ENCODE results near the gene MCTP2.

The MCTP2 gene

GRCh38 chr15:94360251-94360685 is 128.9 kb downstream of the MCTP2 start:
- peaks cover 28% of the 10 kb centered on the region for H3K36me3 Mint-ChIP-seq (ENCODE audit: insufficient read depth)
- H3K4me1 Mint-ChIP-seq: no peaks in the 10 kb centered on the region
- no peak for DNase-seq (ENCODE audit: low spot score in 2 of 2)
- H3K27ac Mint-ChIP-seq (ENCODE audit: low read depth): no peak overlapping the region
- no peak for ATAC-seq (replicated peaks; ENCODE audit: extremely low read depth, poor library complexity, severe bottlenecking)
- H3K9me3 Mint-ChIP-seq: no peaks in the 10 kb centered on the region
- no peak overlapping the region for H3K4me3 Mint-ChIP-seq
- H3K27me3 Mint-ChIP-seq: no peaks in the 10 kb centered on the region

GRCh38 chr15:94362385-94363092 is 131.2 kb downstream of the MCTP2 start:
- Mint-ChIP-seq H3K36me3 (ENCODE audit: insufficient read depth) (peaks cover 29% of the 10 kb centered on the region), H3K9me3 (no peaks in the 10 kb centered on the region), H3K4me3 (no peak overlapping the region), H3K4me1 (no peaks in the 10 kb centered on the region), H3K27me3 (no peaks in the 10 kb centered on the region), H3K27ac (ENCODE audit: low read depth) (no peak overlapping the region)
- no peak for DNase-seq (ENCODE audit: low spot score in 2 of 2)
- no peak for ATAC-seq (replicated peaks; ENCODE audit: extremely low read depth, poor library complexity, severe bottlenecking)

DNA sequence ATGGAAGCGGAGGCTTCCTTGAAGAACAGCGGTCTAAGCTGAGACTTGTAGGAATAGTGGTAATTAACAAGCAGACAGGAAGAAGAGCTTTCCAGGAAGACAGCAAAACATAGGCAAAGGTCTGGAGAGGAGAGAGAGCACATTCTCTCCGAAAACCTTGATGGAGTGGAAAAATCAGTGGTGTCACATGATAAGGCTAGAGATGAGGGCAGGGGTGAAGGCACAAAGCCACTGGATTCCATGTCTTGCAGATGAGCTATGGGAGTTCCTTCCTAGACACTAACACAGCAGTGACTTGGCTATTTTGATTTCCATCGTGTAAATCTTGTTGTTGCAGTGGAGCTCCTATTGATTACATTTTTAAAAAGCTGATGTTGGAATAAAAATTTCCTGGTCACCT is 132.0 kb downstream of the MCTP2 start:
- Mint-ChIP-seq H3K36me3 (ENCODE audit: insufficient read depth) (peaks cover 28% of the 10 kb centered on the region), H3K27ac (ENCODE audit: low read depth) (no peak overlapping the region)

DNA sequence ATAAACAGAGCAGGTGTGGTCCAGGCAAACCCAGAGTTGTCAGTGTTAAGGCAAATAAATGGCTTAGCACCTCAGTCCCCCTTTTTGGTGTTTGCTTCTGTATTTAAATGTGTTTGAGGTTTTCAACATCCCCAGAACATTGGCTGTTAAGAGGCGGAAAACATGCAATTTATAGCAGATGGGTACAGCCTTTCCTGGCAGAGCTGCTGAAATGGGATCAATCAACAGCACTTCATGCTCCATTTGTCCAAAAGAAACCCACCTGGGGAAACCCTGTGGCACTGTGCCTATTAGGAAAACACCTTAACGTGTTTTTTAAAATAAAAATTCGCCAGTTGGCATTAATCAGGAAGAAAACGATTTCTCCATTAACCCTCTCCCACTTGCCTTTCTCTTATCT is 135.4 kb downstream of the MCTP2 start:
- no peaks in the 10 kb centered on the region for H3K4me1 Mint-ChIP-seq
- no peak overlapping the region for H3K4me3 Mint-ChIP-seq
- H3K36me3 Mint-ChIP-seq (ENCODE audit: insufficient read depth): peaks cover 40% of the 10 kb centered on the region
- DNase-seq (ENCODE audit: low spot score in 2 of 2): no peak
- H3K27ac Mint-ChIP-seq (ENCODE audit: low read depth): no peak overlapping the region
- no peaks in the 10 kb centered on the region for H3K27me3 Mint-ChIP-seq
- no peaks in the 10 kb centered on the region for H3K9me3 Mint-ChIP-seq
- ATAC-seq (replicated peaks; ENCODE audit: extremely low read depth, poor library complexity, severe bottlenecking): no peak

More for the DNA sequence above, 132.0 kb downstream of the MCTP2 start:
- Mint-ChIP-seq H3K9me3 (no peaks in the 10 kb centered on the region), H3K4me3 (no peak overlapping the region), H3K4me1 (no peaks in the 10 kb centered on the region), H3K27me3 (no peaks in the 10 kb centered on the region)
- DNase-seq (ENCODE audit: low spot score in 2 of 2) (no peak), ATAC-seq (replicated peaks; ENCODE audit: extremely low read depth, poor library complexity, severe bottlenecking) (no peak)

DNA sequence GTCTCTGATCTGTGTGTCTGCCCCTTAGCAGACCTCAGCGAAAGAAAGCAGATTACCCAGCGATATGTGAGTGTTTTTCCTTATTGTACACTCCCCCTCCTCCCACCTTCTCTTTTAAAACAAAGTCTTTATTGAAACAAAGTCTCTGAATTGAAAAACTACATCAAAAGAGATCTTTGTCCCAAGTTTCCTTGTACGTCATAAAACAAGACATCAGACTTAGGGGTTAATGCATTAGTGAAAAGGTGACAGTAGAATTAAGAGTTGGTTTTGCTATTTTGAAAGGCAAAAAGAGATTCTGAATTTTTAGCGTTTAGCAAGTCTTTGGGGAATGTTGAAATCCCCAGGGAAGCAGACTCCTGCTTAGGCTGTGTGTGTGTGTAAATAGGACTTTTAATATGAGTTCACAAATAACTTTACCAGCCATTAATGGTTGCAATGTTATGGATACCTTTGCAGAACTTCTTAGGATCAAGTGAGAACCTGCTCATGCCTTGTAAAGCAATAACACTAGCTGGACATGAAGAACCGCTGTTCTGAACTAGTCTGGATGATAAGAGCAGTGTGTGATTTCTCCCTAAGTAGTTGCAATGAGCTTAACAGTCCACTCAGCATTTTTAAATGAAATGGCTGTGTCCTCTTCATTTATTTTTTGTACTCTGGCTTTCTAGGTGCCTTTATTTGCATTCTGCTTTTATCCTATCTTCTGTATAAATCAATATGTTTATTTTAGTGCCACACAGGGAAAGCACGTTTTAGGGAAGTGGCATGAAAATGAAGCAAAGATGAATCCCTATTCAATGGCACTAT is 136.6 kb downstream of the MCTP2 start:
- H3K4me1 Mint-ChIP-seq: no peaks in the 10 kb centered on the region
- no peak overlapping the region for H3K27ac Mint-ChIP-seq (ENCODE audit: low read depth)
- H3K9me3 Mint-ChIP-seq: no peaks in the 10 kb centered on the region
- no peak for ATAC-seq (replicated peaks; ENCODE audit: extremely low read depth, poor library complexity, severe bottlenecking)
- peaks cover 43% of the 10 kb centered on the region for H3K36me3 Mint-ChIP-seq (ENCODE audit: insufficient read depth)
- DNase-seq (ENCODE audit: low spot score in 2 of 2): no peak
- H3K4me3 Mint-ChIP-seq: no peak overlapping the region
- no peaks in the 10 kb centered on the region for H3K27me3 Mint-ChIP-seq

DNA sequence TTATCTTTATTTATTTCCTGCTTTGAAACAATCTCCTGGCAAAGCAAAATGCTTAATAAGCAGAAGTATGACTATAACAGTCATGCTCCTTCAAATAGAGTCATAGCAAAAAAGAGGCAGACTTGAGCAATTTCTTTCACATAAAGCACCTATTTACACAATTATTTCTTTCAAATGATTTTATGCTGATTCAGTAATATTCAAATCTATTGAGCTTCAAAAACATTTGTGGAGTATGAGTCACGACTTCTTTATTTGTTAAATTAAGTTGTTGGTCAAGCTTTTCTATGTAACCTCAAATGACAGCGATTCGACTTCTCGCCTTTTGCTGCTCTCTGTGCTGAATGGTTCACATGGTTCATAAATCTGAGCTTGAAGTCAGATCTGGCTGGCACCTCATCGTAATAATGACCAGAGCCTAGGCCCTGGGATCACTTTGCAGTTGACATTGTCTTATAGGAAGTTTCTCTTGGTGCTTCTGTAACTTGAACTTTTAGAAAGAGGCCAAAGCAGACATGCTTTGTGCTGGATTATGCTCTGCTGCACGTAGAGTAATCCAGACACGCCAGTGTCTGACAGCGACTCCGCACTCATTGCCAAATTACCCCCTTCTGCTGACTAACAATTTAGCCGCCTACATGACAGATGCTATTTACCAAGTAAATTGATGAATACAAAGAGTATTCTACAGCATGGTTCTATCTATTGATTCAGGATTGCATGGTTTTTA is 139.0 kb downstream of the MCTP2 start:
- ATAC-seq (replicated peaks; ENCODE audit: extremely low read depth, poor library complexity, severe bottlenecking) (no peak), DNase-seq (ENCODE audit: low spot score in 2 of 2) (no peak)
- H3K4me1 Mint-ChIP-seq: no peaks in the 10 kb centered on the region
- peaks cover 41% of the 10 kb centered on the region for H3K36me3 Mint-ChIP-seq (ENCODE audit: insufficient read depth)
- H3K9me3 Mint-ChIP-seq: no peaks in the 10 kb centered on the region
- H3K27me3 Mint-ChIP-seq: no peaks in the 10 kb centered on the region
- H3K27ac Mint-ChIP-seq (ENCODE audit: low read depth): no peak overlapping the region
- no peak overlapping the region for H3K4me3 Mint-ChIP-seq

GRCh38 chr15:94370936-94371285 is 139.6 kb downstream of the MCTP2 start:
- Mint-ChIP-seq H3K4me3 (no peak overlapping the region), H3K27ac (ENCODE audit: low read depth) (no peak overlapping the region), H3K36me3 (ENCODE audit: insufficient read depth) (peaks cover 43% of the 10 kb centered on the region), H3K27me3 (no peaks in the 10 kb centered on the region), H3K9me3 (no peaks in the 10 kb centered on the region), H3K4me1 (no peaks in the 10 kb centered on the region)
- DNase-seq (ENCODE audit: low spot score in 2 of 2) (no peak), ATAC-seq (replicated peaks; ENCODE audit: extremely low read depth, poor library complexity, severe bottlenecking) (no peak)

- peaks cover 38% of the 10 kb centered on the region for H3K36me3 Mint-ChIP-seq (ENCODE audit: insufficient read depth)
- DNase-seq (ENCODE audit: low spot score in 2 of 2) (no peak), ATAC-seq (replicated peaks; ENCODE audit: extremely low read depth, poor library complexity, severe bottlenecking) (no peak)
- no peak overlapping the region for H3K27ac Mint-ChIP-seq (ENCODE audit: low read depth)
- peaks cover 4% of the 10 kb centered on the region for H3K4me1 Mint-ChIP-seq
- H3K9me3 Mint-ChIP-seq: no peaks in the 10 kb centered on the region
- H3K27me3 Mint-ChIP-seq: no peaks in the 10 kb centered on the region
- no peak overlapping the region for H3K4me3 Mint-ChIP-seq
These were observed 141.5 kb downstream of the MCTP2 start for GRCh38 chr15:94372821-94373220.

- ATAC-seq (replicated peaks; ENCODE audit: extremely low read depth, poor library complexity, severe bottlenecking): no peak
- Mint-ChIP-seq H3K36me3 (ENCODE audit: insufficient read depth) (peaks cover 23% of the 10 kb centered on the region), H3K4me3 (no peak overlapping the region), H3K9me3 (no peaks in the 10 kb centered on the region), H3K27ac (ENCODE audit: low read depth) (no peak overlapping the region), H3K4me1 (peaks cover 6% of the 10 kb centered on the region), H3K27me3 (no peaks in the 10 kb centered on the region)
- DNase-seq (ENCODE audit: low spot score in 2 of 2): no peak
These were observed 144.6 kb downstream of the MCTP2 start for GRCh38 chr15:94375997-94376396.

DNA sequence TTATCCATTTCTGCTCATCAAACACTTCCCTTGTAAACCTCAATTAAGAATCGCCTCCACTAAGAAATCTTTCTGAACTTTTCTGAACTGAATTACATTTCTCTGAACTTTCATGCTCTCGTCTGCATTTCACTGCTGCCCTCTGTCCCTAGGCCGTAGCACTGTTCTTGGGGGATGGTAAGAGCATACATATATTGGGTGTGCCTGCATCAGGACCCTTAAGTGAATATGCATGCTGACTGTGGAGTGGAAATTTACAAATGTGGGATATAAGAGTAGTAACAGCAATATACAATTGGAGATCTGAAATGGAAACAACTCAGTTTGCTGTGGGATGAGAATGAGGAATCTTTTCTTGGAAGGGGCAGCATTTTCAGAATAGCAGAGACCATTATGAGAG is 148.6 kb downstream of the MCTP2 start:
- Mint-ChIP-seq H3K27ac (ENCODE audit: low read depth) (no peak overlapping the region), H3K4me3 (no peak overlapping the region), H3K4me1 (peaks cover 6% of the 10 kb centered on the region), H3K9me3 (no peaks in the 10 kb centered on the region), H3K27me3 (no peaks in the 10 kb centered on the region), H3K36me3 (ENCODE audit: insufficient read depth) (peaks cover 13% of the 10 kb centered on the region)
- ATAC-seq (replicated peaks; ENCODE audit: extremely low read depth, poor library complexity, severe bottlenecking) (no peak), DNase-seq (ENCODE audit: low spot score in 2 of 2) (no peak)

GRCh38 chr15:94380798-94381197 is 149.4 kb downstream of the MCTP2 start:
- peaks cover 6% of the 10 kb centered on the region for H3K4me1 Mint-ChIP-seq
- H3K4me3 Mint-ChIP-seq: no peak overlapping the region

GRCh38 chr15:94381384-94381783 is 150.0 kb downstream of the MCTP2 start:
- no peak overlapping the region for H3K4me3 Mint-ChIP-seq
- no peak for DNase-seq (ENCODE audit: low spot score in 2 of 2)
- peaks cover 6% of the 10 kb centered on the region for H3K4me1 Mint-ChIP-seq
- no peaks in the 10 kb centered on the region for H3K27me3 Mint-ChIP-seq
- no peak for ATAC-seq (replicated peaks; ENCODE audit: extremely low read depth, poor library complexity, severe bottlenecking)
- H3K9me3 Mint-ChIP-seq: no peaks in the 10 kb centered on the region
- peaks cover 16% of the 10 kb centered on the region for H3K36me3 Mint-ChIP-seq (ENCODE audit: insufficient read depth)
- peak overlapping the region; percentile 16 for H3K27ac Mint-ChIP-seq (ENCODE audit: low read depth)

More at GRCh38 chr15:94380798-94381197, 149.4 kb downstream of the MCTP2 start:
- DNase-seq (ENCODE audit: low spot score in 2 of 2) (no peak), ATAC-seq (replicated peaks; ENCODE audit: extremely low read depth, poor library complexity, severe bottlenecking) (no peak)
- no peaks in the 10 kb centered on the region for H3K9me3 Mint-ChIP-seq
- H3K36me3 Mint-ChIP-seq (ENCODE audit: insufficient read depth): peaks cover 13% of the 10 kb centered on the region
- no peaks in the 10 kb centered on the region for H3K27me3 Mint-ChIP-seq
- H3K27ac Mint-ChIP-seq (ENCODE audit: low read depth): no peak overlapping the region

Measured in central memory CD8-positive, alpha-beta T cell (primary cell).